ACHN (cell line): Measurements from ENCODE around the gene NDFIP2.

Experiments used
- DNase-seq: peaks from one replicate; pipeline ENCODE4 v3.0.0-alpha.2; 2015
- in situ Hi-C: cut with HindIII; loops from 2 replicates; pipeline ENCODE4 v1.10.0; 2017; ENCODE audit warnings: low sequenced_read_pairs, low pct_ligation_motif_present, low pct_unique_long_range_greater_than_20kb

NDFIP2 gene, protein sequence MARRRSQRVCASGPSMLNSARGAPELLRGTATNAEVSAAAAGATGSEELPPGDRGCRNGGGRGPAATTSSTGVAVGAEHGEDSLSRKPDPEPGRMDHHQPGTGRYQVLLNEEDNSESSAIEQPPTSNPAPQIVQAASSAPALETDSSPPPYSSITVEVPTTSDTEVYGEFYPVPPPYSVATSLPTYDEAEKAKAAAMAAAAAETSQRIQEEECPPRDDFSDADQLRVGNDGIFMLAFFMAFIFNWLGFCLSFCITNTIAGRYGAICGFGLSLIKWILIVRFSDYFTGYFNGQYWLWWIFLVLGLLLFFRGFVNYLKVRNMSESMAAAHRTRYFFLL

DNA sequence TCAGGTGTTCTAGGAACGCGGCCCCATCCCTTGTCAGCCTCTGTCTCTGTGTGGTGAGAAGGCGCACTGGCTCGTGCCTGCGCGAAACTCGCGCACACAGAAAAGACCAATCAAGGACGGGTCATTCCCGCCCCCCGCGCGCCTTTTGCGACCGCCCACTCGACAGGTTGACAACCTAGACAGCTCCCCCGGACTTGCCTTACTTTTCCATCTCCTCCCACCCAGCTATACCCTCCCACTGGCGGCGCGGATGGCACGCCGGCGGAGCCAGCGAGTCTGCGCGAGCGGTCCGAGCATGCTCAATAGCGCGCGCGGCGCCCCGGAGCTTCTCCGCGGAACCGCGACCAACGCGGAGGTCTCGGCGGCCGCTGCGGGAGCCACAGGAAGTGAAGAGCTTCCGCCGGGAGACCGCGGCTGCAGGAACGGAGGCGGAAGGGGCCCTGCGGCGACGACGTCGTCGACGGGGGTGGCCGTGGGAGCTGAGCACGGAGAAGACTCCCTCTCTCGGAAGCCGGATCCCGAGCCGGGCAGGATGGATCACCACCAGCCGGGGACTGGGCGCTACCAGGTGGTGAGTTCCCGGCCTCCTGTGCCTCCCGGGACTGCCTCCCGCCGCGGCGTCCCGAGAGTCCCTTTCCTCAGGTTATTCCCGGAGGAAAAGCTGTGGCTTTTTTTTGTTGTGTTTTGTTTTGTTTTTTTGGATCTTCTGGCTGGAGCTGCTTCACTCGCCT, at the start of gene NDFIP2:
NDFIP2 (plus strand) TSS at position 202 of the 731 bp plus-strand sequence; CDS start at position 251, 49 bp downstream.
- in situ Hi-C loops, result no loop called here
- DNase-seq, result peak; percentile 90

DNA sequence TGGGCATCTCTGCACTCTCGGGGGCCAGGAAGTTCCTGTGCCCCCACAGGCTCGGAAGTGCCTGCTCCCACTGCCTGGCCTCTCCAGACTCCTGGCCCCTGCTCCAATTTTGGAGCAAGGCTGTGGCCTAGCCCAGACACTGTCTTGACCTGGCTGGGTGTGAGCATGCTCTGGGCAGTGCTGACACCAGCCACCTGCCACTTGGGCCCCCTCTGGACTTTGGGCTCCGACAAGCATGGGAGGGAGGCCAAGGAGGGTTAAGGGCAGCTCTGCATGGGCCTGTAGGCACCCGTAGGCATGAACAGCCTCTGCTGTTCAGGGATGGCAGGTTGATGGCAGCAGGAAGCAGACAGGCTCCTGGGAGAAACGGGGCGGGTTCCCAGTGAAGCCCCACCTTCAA, 48.9 kb upstream of the NDFIP2 start:
- in situ Hi-C loops, result loop anchor here (25.0 kb wide), 1 partner anchor 105 kb away; no protein-coding TSS in a partner anchor
- no peak for DNase-seq

DNA sequence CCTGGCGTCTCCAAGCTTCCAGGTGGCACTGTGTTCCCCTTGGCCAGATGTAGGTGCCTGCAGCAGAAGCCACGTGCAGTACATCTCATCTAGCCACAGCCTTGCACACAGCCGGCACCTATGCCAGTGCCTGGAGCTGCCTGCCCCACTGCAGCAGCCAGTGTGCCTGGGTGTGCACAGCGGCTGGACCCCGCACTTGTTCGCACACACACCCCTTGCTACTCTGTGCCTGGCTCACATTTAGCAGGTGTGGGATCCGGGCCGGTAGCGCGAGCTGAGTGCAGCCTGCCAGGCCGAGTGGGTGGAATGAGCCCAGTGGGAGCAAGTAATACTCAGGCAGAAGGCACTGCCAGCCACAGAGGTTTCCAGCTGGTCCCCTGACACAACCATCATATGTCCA, 48.0 kb upstream of the NDFIP2 start:
- in situ Hi-C loops, result loop anchor here (25.0 kb wide), 1 partner anchor 104 kb away; no protein-coding TSS in a partner anchor

DNA sequence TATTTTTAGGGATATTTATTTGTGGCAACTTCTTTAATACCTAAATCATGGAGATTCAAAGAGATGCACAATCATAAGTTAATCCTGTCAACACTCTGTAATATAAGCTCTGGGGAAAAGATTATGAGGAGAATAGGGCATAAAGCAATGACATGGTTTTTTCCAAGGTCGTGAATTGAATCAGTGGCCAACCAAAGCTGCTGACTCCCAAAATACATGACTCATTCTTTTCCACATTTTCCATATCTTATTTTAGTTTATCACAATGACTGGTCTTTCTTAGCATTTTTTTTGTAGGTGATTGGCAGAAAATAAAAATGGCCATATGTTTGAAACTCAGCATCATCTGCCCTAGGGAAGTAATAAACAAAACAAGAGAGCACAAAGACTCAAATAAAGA, 46.4 kb upstream of the NDFIP2 start:
- no peak for DNase-seq
- in situ Hi-C loops, result loop anchor here (25.0 kb wide), 1 partner anchor 103 kb away; no protein-coding TSS in a partner anchor

More for the DNA sequence above, 48.0 kb upstream of the NDFIP2 start:
- no peak for DNase-seq

DNA sequence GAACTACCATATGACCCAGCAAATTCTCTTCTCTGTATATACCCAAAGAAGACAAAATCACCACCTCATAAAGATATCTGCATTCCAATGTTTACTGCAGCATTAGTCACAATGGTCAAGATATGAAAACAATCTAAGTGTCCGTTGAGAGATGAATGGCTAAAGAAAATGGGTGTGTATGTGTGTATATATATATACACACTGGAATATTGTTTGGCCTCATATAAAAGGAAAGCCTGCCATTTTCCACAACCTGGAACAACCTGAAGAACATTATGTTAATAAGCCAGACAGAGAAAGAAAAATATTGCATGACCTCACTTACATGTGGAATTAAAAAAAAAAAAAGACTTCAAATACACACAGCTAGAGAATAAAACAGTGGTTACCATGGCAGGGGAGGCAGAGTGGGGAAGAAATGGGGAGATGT, 45.4 kb upstream of the NDFIP2 start:
- in situ Hi-C loops, result loop anchor here (25.0 kb wide), 1 partner anchor 102 kb away; no protein-coding TSS in a partner anchor
- DNase-seq, result no peak

DNA sequence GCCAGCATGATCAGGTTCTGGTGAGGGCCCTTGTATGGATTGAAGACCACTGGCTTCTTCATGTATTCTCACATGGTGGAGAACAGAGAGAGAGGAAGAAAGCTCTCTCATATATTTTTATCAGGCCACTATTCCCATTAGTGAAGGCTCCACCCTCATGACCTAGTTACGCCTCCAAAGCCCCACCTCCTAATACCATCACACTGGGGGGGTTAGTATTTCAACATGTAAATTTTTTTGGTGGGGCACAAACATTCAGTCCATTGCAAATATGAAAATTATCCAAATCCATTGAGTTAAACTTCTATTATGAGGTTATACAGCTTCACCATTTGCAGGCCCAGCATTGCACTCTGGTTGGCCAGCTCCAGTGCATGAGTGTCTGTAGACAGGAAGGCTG, 41.7 kb upstream of the NDFIP2 start:
- in situ Hi-C loops, result loop anchor here (25.0 kb wide), 1 partner anchor 98 kb away; no protein-coding TSS in a partner anchor
- DNase-seq, result no peak

DNA sequence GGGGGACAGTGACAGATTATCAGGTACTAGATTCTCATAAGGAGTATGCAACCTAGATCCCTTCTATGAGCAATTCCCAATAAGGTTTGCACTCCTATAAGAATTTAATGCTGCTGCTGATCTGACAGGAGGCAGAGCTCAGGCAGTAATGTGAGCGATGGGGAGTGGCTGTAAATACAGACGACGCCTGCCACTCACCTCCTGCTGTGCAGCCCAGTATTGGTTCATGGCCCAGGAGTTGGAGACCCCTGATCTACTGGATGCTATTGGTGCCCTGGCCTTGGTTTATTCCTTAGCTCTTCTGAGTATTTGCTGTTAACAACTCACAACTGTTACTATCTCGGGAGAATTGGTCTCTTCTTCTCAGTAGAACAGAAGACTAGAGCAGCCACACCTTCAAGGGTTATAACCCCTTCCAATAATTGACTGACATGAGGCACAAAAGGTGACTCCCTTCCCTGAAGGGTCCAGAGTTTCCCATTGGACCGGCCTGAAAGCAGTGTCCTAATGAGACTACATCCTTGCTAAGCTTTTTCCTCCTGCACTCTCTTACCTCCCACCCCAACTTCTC, 39.9 kb upstream of the NDFIP2 start:
- in situ Hi-C loops, result loop anchor here (25.0 kb wide), 1 partner anchor 96 kb away; no protein-coding TSS in a partner anchor
- DNase-seq, result no peak

DNA sequence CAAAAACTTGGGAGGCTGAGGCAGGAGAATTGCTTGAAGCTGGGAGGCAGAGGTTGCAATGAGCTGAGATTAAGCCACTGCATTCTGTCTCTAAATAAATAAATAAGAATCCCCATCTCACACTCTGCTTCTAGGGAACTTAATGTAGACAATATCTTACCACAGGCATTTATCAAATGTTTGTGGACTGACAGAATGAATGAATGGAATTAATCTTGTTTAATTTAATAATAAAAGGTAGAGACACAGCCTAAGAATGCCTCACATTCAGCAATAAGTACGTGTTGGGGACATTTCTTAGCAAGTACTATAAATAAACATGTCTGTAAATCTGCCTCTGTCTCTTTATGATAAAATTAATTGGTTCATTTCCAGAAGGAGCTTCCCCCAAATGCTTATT, 38.7 kb upstream of the NDFIP2 start:
- DNase-seq, result no peak
- in situ Hi-C loops, result loop anchor here (25.0 kb wide), 1 partner anchor 95 kb away; no protein-coding TSS in a partner anchor

DNA sequence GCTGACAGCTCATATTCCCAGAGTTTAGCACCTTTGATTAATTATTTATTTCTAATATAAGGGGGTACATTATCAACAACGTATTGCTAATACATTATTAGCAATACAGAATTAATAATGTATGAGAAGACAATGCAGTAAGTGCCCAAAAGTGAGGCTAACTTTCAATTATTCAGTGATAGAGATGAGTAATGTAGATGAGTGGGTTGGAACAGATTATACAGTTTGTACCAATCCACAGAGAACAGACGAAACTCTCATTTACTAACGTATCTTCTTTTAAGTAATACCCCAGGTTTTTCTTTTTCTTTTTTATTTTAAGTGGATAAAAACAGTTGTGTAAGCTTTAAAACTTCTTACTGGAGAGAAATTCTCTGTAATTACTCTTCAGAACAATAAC, 38.2 kb upstream of the NDFIP2 start:
- in situ Hi-C loops, result loop anchor here (25.0 kb wide), 1 partner anchor 95 kb away; no protein-coding TSS in a partner anchor
- no peak for DNase-seq

DNA sequence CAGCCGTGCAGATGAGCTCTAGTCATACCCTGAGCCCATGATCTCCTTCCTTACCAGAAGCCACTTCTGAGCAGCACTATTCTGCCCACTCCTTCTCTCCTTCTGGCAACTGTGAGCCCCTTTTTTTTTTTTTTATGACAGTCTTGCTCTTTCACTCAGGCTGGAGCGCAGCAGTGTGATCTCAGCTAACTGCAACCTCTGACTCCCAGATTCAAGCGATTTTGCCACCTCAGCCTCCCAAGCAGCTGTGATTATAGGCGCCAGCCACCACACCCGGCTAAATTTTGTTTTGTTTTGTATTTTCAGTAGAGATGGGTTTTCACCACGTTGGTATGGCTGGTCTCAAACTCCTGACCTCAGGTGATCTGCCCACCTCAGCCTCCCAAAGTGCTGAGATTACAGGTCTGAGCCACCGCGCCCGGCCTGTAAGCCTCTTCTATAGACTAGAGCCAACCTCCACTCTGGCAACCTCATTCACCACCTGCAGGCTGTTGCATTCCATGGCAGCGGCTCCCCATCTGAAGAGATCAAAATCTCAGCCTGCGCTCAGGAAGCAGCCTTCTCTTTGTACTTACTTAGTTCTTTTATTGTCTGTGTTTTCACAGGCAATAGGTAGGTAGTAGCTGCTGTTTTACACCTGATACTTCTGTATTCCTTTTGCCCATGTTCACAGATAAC, 34.8 kb upstream of the NDFIP2 start:
- in situ Hi-C loops, result loop anchor here (25.0 kb wide), 1 partner anchor 91 kb away; no protein-coding TSS in a partner anchor

DNA sequence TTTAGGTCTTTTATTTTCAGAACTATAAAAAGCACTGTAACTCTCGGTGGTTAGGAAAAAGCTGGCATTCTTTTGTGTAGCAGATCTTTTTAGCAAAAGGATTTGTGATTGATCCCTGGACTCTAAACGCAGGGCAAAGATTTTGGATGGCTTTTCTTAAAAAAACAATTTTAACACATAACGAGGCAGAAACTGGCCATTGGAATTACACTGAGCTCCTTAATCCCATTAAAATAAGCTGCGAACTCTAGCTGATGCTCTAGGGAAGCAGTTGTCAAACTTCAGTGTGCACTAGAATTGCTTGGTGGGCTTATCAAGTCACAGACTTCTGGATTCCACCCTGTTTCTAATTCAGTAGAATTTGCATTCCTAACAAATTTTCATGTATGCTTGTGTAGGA, 33.8 kb upstream of the NDFIP2 start:
- in situ Hi-C loops, result loop anchor here (25.0 kb wide), 1 partner anchor 90 kb away; no protein-coding TSS in a partner anchor
- DNase-seq, result no peak

More for the DNA sequence above, 34.8 kb upstream of the NDFIP2 start:
- DNase-seq, result no peak

DNA sequence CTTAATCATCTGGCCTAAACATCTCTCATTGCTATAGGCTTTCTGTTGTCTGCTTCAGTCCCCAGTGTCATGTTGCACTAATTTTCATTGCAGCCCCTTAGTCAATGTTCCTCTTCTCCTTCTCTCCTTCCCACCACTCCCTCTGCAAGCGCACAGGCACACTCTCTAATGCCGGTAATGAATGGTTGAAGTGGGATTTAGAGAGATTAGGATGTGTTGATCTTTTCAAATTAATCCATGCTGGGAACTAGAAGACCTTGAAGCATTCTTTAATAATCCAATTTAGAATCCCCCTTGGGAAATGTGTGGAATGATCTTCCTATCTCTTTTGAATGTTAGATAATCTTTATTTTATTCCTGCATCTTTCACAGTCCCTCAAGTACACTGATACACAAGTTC, 33.2 kb upstream of the NDFIP2 start:
- in situ Hi-C loops, result loop anchor here (25.0 kb wide), 1 partner anchor 90 kb away; no protein-coding TSS in a partner anchor
- DNase-seq, result no peak

DNA sequence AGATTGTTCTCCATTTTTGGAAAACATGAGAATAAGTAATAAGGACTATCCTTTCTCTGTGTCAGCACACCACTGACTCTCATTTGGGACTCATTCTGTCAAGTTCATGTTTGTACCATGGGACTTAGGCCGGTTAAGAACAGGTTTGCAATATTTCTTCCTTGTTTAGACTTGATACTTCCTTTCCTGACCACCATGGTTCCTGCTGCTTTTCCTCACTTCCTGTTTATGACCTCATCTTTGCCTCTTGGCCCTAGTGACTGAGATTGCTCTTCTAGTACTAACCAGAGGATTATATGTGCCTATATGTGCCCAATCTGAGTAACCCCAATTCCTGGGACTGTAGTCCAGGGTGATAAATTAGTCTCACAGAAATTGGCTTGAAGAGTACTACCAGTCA, 32.5 kb upstream of the NDFIP2 start:
- in situ Hi-C loops, result loop anchor here (25.0 kb wide), 1 partner anchor 89 kb away; no protein-coding TSS in a partner anchor
- no peak for DNase-seq

DNA sequence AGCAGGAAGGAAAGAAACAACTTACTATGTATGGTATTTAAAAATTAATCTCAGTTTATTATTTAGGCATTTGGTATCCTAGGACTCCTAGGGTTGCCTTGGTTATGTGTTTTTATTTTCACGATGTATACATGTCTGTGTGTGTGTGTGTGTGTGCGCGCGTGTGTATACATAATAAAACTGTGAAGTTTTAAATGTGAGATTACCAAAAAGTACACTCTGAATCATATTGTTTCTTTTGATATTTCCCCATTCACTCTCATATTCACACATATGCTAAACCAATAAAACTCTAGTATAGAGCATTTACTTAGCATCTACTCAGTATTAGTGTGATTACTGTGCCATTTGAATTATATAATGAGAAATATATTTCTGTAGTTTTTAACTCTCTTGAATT, 30.8 kb upstream of the NDFIP2 start:
- in situ Hi-C loops, result no loop called here
- no peak for DNase-seq

DNA sequence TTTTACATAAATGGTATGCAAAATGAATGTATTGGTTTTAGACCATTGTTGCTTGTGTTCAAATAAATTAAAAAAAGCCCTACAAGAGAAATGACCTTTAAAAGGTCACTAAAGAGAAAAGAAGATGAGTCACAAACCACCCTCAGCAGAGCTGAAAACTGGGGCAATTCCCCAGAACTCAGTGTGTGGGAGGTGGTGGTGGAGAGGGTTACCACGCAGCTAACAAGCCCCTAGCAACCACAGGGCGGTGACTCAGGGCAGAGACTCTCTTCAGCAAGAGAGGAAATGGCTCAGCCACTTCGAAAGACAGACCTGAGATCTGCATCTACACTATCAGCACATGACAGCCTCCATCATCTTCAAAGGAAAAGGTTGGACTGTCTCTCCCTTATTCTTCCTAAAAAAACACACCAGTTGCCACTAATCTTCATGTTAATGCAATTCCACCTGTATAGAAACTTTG, 29.4 kb upstream of the NDFIP2 start:
- peak; percentile 86 for DNase-seq
- in situ Hi-C loops, result no loop called here

DNA sequence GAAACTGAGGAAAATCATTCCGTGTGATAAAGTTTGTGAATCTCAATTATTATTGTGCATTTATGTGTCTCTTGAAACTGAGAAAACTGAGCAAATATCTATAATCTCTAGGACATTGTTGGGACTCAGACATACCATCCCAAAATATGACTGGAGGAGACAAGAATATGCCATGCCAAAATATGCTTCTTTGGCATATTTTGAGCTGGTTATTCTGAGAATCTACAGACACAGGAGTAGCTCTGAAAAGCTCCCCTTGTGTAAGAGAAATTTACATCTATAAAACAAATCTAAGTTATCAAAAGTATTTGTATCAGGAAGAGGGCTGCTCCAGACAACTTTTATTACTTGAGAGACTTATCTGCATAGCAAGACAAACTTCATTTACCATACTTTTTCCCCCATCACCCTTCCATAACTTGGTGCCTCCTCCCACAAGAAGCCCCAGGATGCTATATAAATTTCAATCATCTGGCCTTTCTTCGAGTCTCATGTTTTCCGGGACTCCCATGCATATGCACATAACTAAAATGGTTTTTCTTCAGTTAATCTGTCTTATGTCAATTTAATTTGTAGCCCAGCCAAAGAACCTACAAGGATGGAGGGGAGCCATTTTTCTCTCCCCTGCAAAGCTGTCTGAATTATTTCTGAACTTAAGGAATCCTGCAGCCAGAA, 28.6 kb upstream of the NDFIP2 start:
- in situ Hi-C loops, result no loop called here
- no peak for DNase-seq

DNA sequence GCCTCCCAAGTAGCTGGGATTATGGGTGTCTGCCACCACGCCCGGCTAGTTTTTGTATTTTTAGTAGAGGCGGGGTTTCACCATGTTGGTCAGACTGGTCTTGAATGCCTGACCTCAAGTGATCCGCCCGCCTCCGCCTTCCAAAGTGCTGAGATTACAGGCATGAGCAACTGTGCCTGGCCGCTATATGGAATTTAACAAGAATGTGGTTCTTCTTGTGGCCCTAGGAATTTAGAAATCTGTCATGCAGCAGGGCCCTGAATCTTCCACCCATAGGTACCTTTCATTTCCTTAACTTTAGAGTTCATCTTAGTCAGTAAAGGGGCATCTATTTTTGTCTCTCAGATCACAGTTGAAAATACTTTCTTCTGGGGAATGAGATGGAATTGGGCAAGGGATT, 25.6 kb upstream of the NDFIP2 start:
- in situ Hi-C loops, result no loop called here
- no peak for DNase-seq

DNA sequence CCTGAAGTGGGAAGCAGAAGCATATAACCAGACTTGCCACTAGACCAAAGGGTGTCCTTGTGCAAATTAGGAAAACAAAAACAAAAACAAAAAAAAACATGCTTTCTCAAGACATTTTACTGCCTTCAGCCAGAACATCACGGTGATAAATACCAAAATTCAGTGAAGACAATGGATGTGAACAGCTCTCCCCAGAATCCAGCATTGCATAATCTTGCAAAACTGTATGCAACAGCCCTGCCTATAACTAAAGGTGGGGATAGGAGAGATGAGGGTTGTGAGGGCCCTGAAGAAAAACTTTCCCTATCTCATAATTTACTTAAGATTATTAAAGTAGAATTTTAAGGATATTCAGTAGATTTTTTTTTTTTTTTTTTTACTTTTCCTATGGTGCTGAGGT, 24.9 kb upstream of the NDFIP2 start:
- in situ Hi-C loops, result no loop called here

More for the DNA sequence above, 24.9 kb upstream of the NDFIP2 start:
- DNase-seq, result no peak
